ENCODE results near the gene DNAH6. TPM values are rescaled to one million over a fixed set of nuclear protein-coding genes. Genes with fewer than 3 reads are reported as not detected.

The DNAH6 gene
- total and polyA plus RNA-seq, 10 of the 15 experiments (the other 5 are each of a cell fraction or from before 2014, with no cell fraction given) = 0.07 to 1.0 (median 0.29) TPM

DNA sequence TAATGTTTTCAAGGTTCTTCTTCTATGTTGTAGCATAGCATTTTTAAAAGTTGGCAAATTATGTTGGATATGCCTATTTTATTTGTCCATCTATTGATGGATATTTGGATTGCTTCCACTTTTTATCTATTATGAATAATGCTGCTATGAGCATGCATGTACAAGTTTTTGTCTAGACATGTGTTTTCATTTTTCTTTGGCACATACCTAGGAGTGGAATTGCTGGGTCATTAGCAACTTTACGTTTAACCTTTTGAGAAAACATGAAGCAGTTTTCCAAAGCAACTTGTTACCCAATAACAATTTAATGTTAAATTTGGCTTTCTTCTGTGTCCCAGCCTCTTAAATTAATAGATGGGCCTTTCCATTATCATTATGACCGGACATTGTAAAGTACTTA is 30.3 kb downstream of the DNAH6 start:
- Histone ChIP-seq H3K27me3 (replicated peaks in 1 of 2; ENCODE audit: control insufficient read depth in 2 of 2, insufficient read depth in 2 of 2, low read length in 1 of 2) (no peaks in the 10 kb centered on the region), H2AFZ (ENCODE audit: control insufficient read depth, low read depth, low read length) (no peak overlapping the region), H3K79me2 (ENCODE audit: control insufficient read depth, insufficient read depth, low read length) (no peaks in the 10 kb centered on the region), H3K4me1 (ENCODE audit: control insufficient read depth, insufficient read depth, low read length) (no peaks in the 10 kb centered on the region), H3K36me3 (ENCODE audit: control insufficient read depth in 2 of 2, insufficient read depth in 2 of 2, low read length in 1 of 2) (no peaks in the 10 kb centered on the region), H3K4me2 (ENCODE audit: control insufficient read depth, insufficient read depth) (no peak overlapping the region), H3K9ac (ENCODE audit: control insufficient read depth, insufficient read depth, low read length) (no peak overlapping the region), H3K9me3 (replicated peaks; ENCODE audit: control insufficient read depth, insufficient read depth, low read length) (no peaks in the 10 kb centered on the region), H3K27ac (ENCODE audit: control insufficient read depth, insufficient read depth) (no peak overlapping the region), H4K20me1 (ENCODE audit: control insufficient read depth, insufficient read depth) (no peaks in the 10 kb centered on the region), H3K4me3 (no peak overlapping the region)
- CTCF ChIA-PET = no interaction called here
- RAD21 ChIA-PET (ENCODE audit: unreplicated experiment) = no interaction called here
- SMC1A ChIA-PET (ENCODE audit: uncharacterized antibody, unreplicated experiment) = no interaction called here
- in situ Hi-C loops (cut with MboI) (no loop called here), intact Hi-C loops (cut with micrococcal nuclease; ENCODE audit: unreplicated experiment) (no loop called here)
- FAIRE-seq (no peak), DNase-seq (ENCODE audit: low read depth, low spot score) (no peak), ATAC-seq (no peak)
- TF ChIP-seq HDAC6 (IDR thresholded peaks at IDR 0.05; ENCODE audit: unreplicated experiment) = no peak
- TF ChIP-seq ZBED1 (IDR thresholded peaks at IDR 0.05; ENCODE audit: borderline replicate concordance) = no peak
- TF ChIP-seq STAT3 (IDR thresholded peaks at IDR 0.05; ENCODE audit: low read depth, low read length) = no peak
- TF ChIP-seq PAX8 (IDR thresholded peaks at IDR 0.05) = no peak
- no peak for TF ChIP-seq RFX5 (IDR thresholded peaks at IDR 0.05; ENCODE audit: low read depth, low read length)
- TF ChIP-seq FOXK2 (IDR thresholded peaks at IDR 0.05) = no peak
- TF ChIP-seq BRCA1 (IDR thresholded peaks at IDR 0.05; ENCODE audit: low read depth, low read length) = no peak
- no peak for TF ChIP-seq IKZF2 (IDR thresholded peaks at IDR 0.05)
- TF ChIP-seq NRF1 (conservative IDR thresholded peaks at IDR 0.05; ENCODE audit: low read depth, low read length) = no peak
- no peak for TF ChIP-seq MLLT1 (IDR thresholded peaks at IDR 0.05)
- no peak for TF ChIP-seq SREBF2 (IDR thresholded peaks at IDR 0.05; ENCODE audit: low read length)
- TF ChIP-seq E4F1 (IDR thresholded peaks at IDR 0.05; ENCODE audit: borderline replicate concordance, partially characterized antibody) = no peak
- TF ChIP-seq BCL3 (IDR thresholded peaks at IDR 0.05; ENCODE audit: borderline replicate concordance, insufficient read depth, low read depth, low read length, poor library complexity, severe bottlenecking) = no peak
- TF ChIP-seq, protein P1, sequence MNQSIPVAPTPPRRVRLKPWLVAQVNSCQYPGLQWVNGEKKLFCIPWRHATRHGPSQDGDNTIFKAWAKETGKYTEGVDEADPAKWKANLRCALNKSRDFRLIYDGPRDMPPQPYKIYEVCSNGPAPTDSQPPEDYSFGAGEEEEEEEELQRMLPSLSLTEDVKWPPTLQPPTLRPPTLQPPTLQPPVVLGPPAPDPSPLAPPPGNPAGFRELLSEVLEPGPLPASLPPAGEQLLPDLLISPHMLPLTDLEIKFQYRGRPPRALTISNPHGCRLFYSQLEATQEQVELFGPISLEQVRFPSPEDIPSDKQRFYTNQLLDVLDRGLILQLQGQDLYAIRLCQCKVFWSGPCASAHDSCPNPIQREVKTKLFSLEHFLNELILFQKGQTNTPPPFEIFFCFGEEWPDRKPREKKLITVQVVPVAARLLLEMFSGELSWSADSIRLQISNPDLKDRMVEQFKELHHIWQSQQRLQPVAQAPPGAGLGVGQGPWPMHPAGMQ (IDR thresholded peaks at IDR 0.05; ENCODE audit: borderline replicate concordance) = no peak
- no peak for TF ChIP-seq BACH1 (IDR thresholded peaks at IDR 0.05; ENCODE audit: borderline replicate concordance)
- no peak for TF ChIP-seq CHD4 (IDR thresholded peaks at IDR 0.05)
- no peak for TF ChIP-seq YY1 (IDR thresholded peaks at IDR 0.05; ENCODE audit: low read depth, low read length)
- no peak for TF ChIP-seq NFXL1 (IDR thresholded peaks at IDR 0.05; ENCODE audit: borderline replicate concordance)
- TF ChIP-seq NKRF (conservative IDR thresholded peaks at IDR 0.05) = no peak
- POLR2A ChIA-PET = no interaction called here
- WGBS (ENCODE audit: insufficient coverage, insufficient replicate concordance, low lambda C conversion rate, missing lambda C conversion rate) = 21% methylated on average over 2 of the region's 2 CpGs
- BruUV-seq (replicated peaks) = no TSS peak

Measured in GM12878 (cell line).